Nephron progenitor cell (in vitro differentiated cells): Measurements from ENCODE around the gene P3H2.
A peak's percentile ranks its signal among the peaks of the same experiment; 100 is the strongest.
"Not testable (repeated sequence)": the region's sequence is repeated elsewhere in the genome, so short reads cannot be mapped to it uniquely, and the experiment has no call there.

Experiments
- DNase-seq: peaks from one replicate; pipeline ENCODE4 v3.0.0; 2021
- H3K27ac Mint-ChIP-seq: 2 replicates; pipeline ENCODE4 v1.8.0; 2021; ENCODE audit warnings: mild to moderate bottlenecking, moderate library complexity, mixed read lengths
- H3K27me3 Mint-ChIP-seq: 2 replicates; pipeline ENCODE4 v1.8.0; 2021; ENCODE audit warnings: mild to moderate bottlenecking, low read depth, mixed read lengths; ENCODE audit not compliant: poor library complexity
- H3K36me3 Mint-ChIP-seq: 2 replicates; pipeline ENCODE4 v1.8.0; 2021; ENCODE audit warnings: low read depth, mixed read lengths
- H3K4me1 Mint-ChIP-seq: 2 replicates; pipeline ENCODE4 v1.8.0; 2021; ENCODE audit warnings: mixed read lengths
- H3K4me3 Mint-ChIP-seq: 2 replicates; pipeline ENCODE4 v1.8.0; 2021; ENCODE audit warnings: mild to moderate bottlenecking, moderate library complexity, mixed read lengths
- H3K9me3 Mint-ChIP-seq: 2 replicates; pipeline ENCODE4 v1.8.0; 2021; ENCODE audit warnings: mild to moderate bottlenecking, moderate library complexity, mixed read lengths
- CTCF ChIP-seq: fragments of 200-600 bp; sonication (generic); IDR thresholded peaks from 2 replicates; pipeline ENCODE4 v1.5.0; 2021; ENCODE audit warnings: antibody characterized with exemption

The P3H2 gene

GRCh38 chr3:190076601-190077394 lies 43.9 kb downstream of the P3H2 start:
- Mint-ChIP-seq H3K9me3 (no peaks in the 10 kb centered on the region), H3K27me3 (peaks cover 6% of the 10 kb centered on the region), H3K36me3 (peaks cover 4% of the 10 kb centered on the region), H3K4me3 (peak overlapping the region; percentile 58), H3K27ac (peak overlapping the region; percentile 89), H3K4me1 (peaks cover 90% of the 10 kb centered on the region)
- TF ChIP-seq CTCF: no peak
- peak; percentile 44 for DNase-seq

- Mint-ChIP-seq H3K4me1 (peaks cover 90% of the 10 kb centered on the region), H3K36me3 (peaks cover 4% of the 10 kb centered on the region), H3K27me3 (peaks cover 6% of the 10 kb centered on the region), H3K27ac (no peak overlapping the region), H3K4me3 (no peak overlapping the region), H3K9me3 (no peaks in the 10 kb centered on the region)
- no peak for TF ChIP-seq CTCF
- DNase-seq: no peak
Observed at GRCh38 chr3:190076136-190076535, 44.6 kb downstream of the P3H2 start.

- Mint-ChIP-seq H3K4me1 (peaks cover 90% of the 10 kb centered on the region), H3K27me3 (peaks cover 6% of the 10 kb centered on the region), H3K9me3 (no peaks in the 10 kb centered on the region), H3K27ac (peak overlapping the region; percentile 47), H3K36me3 (no peaks in the 10 kb centered on the region), H3K4me3 (no peak overlapping the region)
- no peak for TF ChIP-seq CTCF
- DNase-seq: no peak
Observed at GRCh38 chr3:190074817-190075216, 45.9 kb downstream of the P3H2 start.

GRCh38 chr3:190073264-190074008 lies 47.3 kb downstream of the P3H2 start:
- no peak for TF ChIP-seq CTCF
- Mint-ChIP-seq H3K9me3 (no peaks in the 10 kb centered on the region), H3K4me3 (peak overlapping the region; percentile 53), H3K4me1 (peaks cover 89% of the 10 kb centered on the region), H3K27me3 (peaks cover 6% of the 10 kb centered on the region), H3K27ac (peak overlapping the region; percentile 98), H3K36me3 (peaks cover 5% of the 10 kb centered on the region)
- DNase-seq: peak; percentile 57

- Mint-ChIP-seq H3K27me3 (peaks cover 6% of the 10 kb centered on the region), H3K9me3 (no peaks in the 10 kb centered on the region), H3K4me1 (peaks cover 84% of the 10 kb centered on the region), H3K4me3 (peak overlapping the region; percentile 53), H3K36me3 (peaks cover 5% of the 10 kb centered on the region), H3K27ac (peak overlapping the region; percentile 98)
- DNase-seq: no peak
- no peak for TF ChIP-seq CTCF
Observed at GRCh38 chr3:190072856-190073255, 47.8 kb downstream of the P3H2 start.

- peak overlapping the region; percentile 80 for H3K27ac Mint-ChIP-seq
- peaks cover 12% of the 10 kb centered on the region for H3K36me3 Mint-ChIP-seq
- peaks cover 74% of the 10 kb centered on the region for H3K4me1 Mint-ChIP-seq
- DNase-seq, H3K4me3 Mint-ChIP-seq, H3K27me3 Mint-ChIP-seq, H3K9me3 Mint-ChIP-seq: not testable (repeated sequence)
Observed at GRCh38 chr3:190071921-190072320, 48.8 kb downstream of the P3H2 start.
